ENCODE results near the gene CAPN7. TPM values are rescaled to one million over a fixed set of nuclear protein-coding genes. Genes with fewer than 3 reads are reported as not detected.

Gene CAPN7
- total RNA-seq, 2 donors from 2014 or later, result 33.2 to 33.9 TPM

GRCh38 chr3:15265655-15266509 is 59.8 kb downstream of the CAPN7 start:
- Histone ChIP-seq H3K9me3 (no peaks in the 10 kb centered on the region), H3K4me1 (no peaks in the 10 kb centered on the region), H3K27me3 (no peaks in the 10 kb centered on the region), H3K4me3 (no peak overlapping the region), H3K9ac (ENCODE audit: low read depth in 2 of 2, low read length in 2 of 2) (no peak overlapping the region), H3K27ac (no peak overlapping the region), H3K36me3 (no peaks in the 10 kb centered on the region)
- no peak for DNase-seq
- TF ChIP-seq CTCF (IDR thresholded peaks at IDR 0.05), result no peak
- intact Hi-C loops (cut with DNase I), result loop anchor here (5.0 kb wide), 2 partner anchors 66 to 111 kb away; partner anchors contain the start of gene SH3BP5

DNA sequence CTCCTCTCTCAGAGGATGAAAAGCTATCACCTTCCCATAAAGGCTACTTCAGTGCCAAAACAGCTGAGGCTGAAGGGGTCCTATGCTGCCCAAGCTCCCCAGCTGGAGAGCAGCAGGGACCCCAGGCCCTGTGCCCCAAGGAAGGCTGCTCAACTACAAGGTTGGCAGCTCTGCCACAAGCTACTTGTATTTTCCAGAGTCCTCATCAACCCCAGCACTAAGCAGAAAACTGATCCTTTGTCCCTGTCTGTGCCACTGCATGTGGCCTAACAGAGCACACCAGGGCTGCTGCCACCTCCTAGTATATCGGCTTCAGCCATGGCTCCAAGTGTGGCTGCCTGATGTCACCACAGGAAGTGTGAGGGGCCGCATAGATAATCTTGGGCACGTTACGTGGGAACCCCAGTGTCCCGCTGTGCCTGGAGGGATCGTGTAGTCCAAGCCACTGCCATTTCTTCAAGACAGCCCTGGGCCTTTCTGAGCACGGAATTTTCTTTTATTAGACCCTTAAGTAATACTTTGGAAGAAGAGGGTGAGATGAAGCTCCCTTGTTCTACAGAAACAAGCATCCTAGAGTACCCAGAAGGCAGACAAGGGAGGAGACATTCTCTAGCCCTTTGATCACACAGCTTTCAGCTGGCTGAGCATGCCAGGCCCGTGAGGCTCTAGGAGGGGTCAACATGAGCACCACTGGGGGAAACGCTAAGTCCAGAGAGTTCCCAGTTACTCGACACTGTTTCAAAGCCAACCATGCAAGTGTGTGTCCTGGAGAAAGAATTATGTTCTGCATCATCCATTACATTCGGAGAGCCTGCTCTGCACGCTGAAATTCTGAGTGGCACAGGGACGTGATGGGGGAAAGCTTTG is 60.7 kb downstream of the CAPN7 start:
- Histone ChIP-seq H3K4me1 (no peaks in the 10 kb centered on the region), H3K9ac (ENCODE audit: low read depth in 2 of 2, low read length in 2 of 2) (no peak overlapping the region), H3K27ac (no peak overlapping the region), H3K4me3 (no peak overlapping the region), H3K36me3 (no peaks in the 10 kb centered on the region), H3K9me3 (no peaks in the 10 kb centered on the region), H3K27me3 (no peaks in the 10 kb centered on the region)
- intact Hi-C loops (cut with DNase I), result loop anchor here (5.0 kb wide), 2 partner anchors 66 to 111 kb away; partner anchors contain the start of gene SH3BP5
- no peak for TF ChIP-seq CTCF (IDR thresholded peaks at IDR 0.05)
- DNase-seq, result no peak

GRCh38 chr3:15267502-15267901 is 61.5 kb downstream of the CAPN7 start:
- H3K4me1 ChIP-seq, result no peaks in the 10 kb centered on the region

DNA sequence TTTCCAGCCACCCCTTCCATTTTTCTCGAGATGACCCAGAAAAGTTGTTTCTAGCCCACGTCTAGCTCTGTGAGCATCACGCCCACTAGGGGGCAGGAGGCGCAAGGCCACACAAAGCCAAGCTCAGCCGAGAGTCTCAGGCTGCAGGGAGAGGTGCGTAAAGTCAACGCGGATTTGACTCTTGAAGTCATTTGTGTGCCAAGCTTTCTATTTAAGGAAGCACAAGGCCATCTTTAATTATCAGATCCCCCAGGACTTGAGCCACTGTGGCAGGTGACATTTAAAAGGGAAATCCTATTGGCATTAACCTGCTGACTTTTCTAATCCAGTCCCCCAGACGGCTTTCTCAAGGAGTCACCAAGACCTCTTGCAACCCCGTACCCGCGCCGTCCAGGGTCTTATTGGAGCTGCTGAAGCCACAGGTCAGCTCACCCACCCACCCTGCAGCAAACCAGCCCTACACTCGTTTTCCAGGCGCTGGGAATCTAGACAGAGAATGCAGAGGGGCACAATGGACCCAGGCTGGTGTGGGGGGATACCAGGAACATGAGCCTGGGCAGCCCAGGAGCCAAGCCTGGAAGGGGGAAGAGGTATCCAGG is 62.1 kb downstream of the CAPN7 start:
- TF ChIP-seq CTCF (IDR thresholded peaks at IDR 0.05), result peak; percentile 93
- H3K4me1 ChIP-seq, result no peaks in the 10 kb centered on the region
- no peak overlapping the region for H3K9ac ChIP-seq (ENCODE audit: low read depth in 2 of 2, low read length in 2 of 2)
- intact Hi-C loops (cut with DNase I), result loop anchor here (5.0 kb wide), 2 partner anchors 64 to 109 kb away; partner anchors contain the start of gene SH3BP5
- H3K4me3 ChIP-seq, result no peak overlapping the region
- DNase-seq, result peak; percentile 85
- H3K36me3 ChIP-seq, result no peaks in the 10 kb centered on the region
- H3K9me3 ChIP-seq, result no peaks in the 10 kb centered on the region
- no peak overlapping the region for H3K27ac ChIP-seq
- H3K27me3 ChIP-seq, result no peaks in the 10 kb centered on the region

More at GRCh38 chr3:15267502-15267901, 61.5 kb downstream of the CAPN7 start:
- intact Hi-C loops (cut with DNase I), result loop anchor here (5.0 kb wide), 2 partner anchors 65 to 110 kb away; partner anchors contain the start of gene SH3BP5
- H3K27ac ChIP-seq, result no peak overlapping the region
- H3K9ac ChIP-seq (ENCODE audit: low read depth in 2 of 2, low read length in 2 of 2), result no peak overlapping the region
- no peaks in the 10 kb centered on the region for H3K27me3 ChIP-seq
- no peaks in the 10 kb centered on the region for H3K36me3 ChIP-seq
- no peak for DNase-seq
- no peak for TF ChIP-seq CTCF (IDR thresholded peaks at IDR 0.05)
- H3K9me3 ChIP-seq, result no peaks in the 10 kb centered on the region
- H3K4me3 ChIP-seq, result no peak overlapping the region

Measured in colonic mucosa (tissue), 4 donors.